ENCODE results near the gene PIK3CA.

The PIK3CA gene

DNA sequence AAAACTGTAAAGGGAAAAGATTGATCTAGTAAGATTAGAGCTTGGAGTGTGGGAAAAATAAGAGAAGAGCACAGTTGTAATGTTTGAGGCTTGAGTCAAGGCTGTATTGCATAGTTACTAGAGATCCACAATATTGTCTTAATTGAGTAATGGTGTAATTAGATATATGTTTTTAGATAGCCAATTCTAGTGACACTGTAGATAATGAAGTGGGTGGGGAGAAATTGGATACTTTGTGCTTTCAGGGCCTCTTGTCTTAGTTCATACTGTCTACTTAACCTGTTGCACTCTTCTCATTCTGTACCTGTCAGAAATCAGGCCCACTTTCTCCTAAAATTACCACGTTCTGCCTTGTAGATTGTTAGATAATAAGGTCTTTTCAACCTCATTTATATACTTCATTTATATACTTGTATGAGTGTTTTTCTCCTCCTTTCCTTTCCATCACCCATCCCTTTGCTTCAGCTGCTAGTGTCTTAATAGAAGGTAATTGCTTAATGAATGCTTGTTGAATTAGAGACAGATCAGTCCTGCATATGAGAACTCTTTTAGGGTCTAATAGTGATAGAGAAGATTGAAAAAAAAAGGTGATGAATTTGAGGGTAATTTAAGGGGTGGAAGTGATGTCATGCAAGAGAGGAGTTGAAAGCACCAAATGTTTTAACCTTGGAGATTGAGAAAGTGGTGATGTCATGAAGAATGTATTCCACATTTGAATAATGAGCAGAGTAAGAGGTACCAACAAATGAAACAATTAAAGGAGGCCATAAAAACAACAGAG, 32.0 kb downstream of the PIK3CA start:
- Histone ChIP-seq H3K9me3 (ENCODE audit: control insufficient read depth in 1 of 2, low read length in 2 of 2) (no peaks in the 10 kb centered on the region), H3K27ac (ENCODE audit: low read length) (peak overlapping the region; percentile 22), H3K36me3 (ENCODE audit: control insufficient read depth in 1 of 2, insufficient read depth in 2 of 2, low read length in 2 of 2) (no peaks in the 10 kb centered on the region), H3K27me3 (ENCODE audit: low read depth, low read length) (no peaks in the 10 kb centered on the region), H3K4me3 (ENCODE audit: low read depth in 1 of 2, low read length in 2 of 2) (no peak overlapping the region), H3K4me1 (ENCODE audit: control insufficient read depth in 1 of 2, insufficient read depth in 2 of 2, low read length in 2 of 2) (peaks cover 15 to 22% of the 10 kb centered on the region in 2 donors)

- Histone ChIP-seq H3K4me3 (ENCODE audit: low read depth in 1 of 2, low read length in 2 of 2) (no peak overlapping the region), H3K36me3 (ENCODE audit: control insufficient read depth in 1 of 2, insufficient read depth in 2 of 2, low read length in 2 of 2) (no peaks in the 10 kb centered on the region), H3K4me1 (ENCODE audit: control insufficient read depth in 1 of 2, insufficient read depth in 2 of 2, low read length in 2 of 2) (peaks cover 15 to 22% of the 10 kb centered on the region in 2 donors), H3K9me3 (ENCODE audit: control insufficient read depth in 1 of 2, low read length in 2 of 2) (no peaks in the 10 kb centered on the region), H3K27me3 (ENCODE audit: low read depth, low read length) (no peaks in the 10 kb centered on the region), H3K27ac (ENCODE audit: low read length) (peak overlapping the region; percentile 22)
Measured at GRCh38 chr3:179181021-179181472, 32.9 kb downstream of the PIK3CA start.

DNA sequence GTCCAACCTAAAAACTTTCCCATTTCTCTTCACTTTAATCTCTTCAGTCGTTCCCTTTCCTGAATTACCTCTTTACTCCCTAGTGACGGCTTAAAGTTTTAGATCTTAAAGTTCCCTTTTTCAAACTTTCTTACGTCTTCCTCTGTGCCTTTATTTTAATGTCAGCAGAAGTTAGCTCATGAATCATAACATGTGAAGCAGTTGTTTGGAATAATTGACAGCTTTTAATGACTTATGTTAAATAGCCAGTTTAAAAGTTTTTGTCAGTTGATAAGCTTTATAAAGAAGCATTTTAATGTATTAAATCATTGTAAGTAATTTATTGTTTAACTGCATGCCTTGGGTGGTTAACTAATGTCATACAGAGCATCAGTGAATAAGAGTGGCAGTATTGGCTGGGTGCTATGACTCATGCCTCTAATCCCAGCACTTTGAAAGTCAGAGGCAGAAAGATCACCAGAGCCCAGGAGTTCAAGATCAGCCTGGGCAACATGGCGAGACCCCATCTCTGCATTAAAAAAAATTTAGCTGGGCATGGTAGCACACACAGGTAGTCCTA, 33.9 kb downstream of the PIK3CA start:
- H3K27me3 ChIP-seq (ENCODE audit: low read depth, low read length) = no peaks in the 10 kb centered on the region
- no peaks in the 10 kb centered on the region for H3K36me3 ChIP-seq (ENCODE audit: control insufficient read depth in 1 of 2, insufficient read depth in 2 of 2, low read length in 2 of 2)
- H3K4me3 ChIP-seq (ENCODE audit: low read depth in 1 of 2, low read length in 2 of 2) = no peak overlapping the region
- H3K27ac ChIP-seq (ENCODE audit: low read length) = no peak overlapping the region
- H3K9me3 ChIP-seq (ENCODE audit: control insufficient read depth in 1 of 2, low read length in 2 of 2) = no peaks in the 10 kb centered on the region
- H3K4me1 ChIP-seq (ENCODE audit: control insufficient read depth in 1 of 2, insufficient read depth in 2 of 2, low read length in 2 of 2) = peaks cover 15 to 22% of the 10 kb centered on the region in 2 donors

- Histone ChIP-seq H3K9me3 (ENCODE audit: control insufficient read depth in 1 of 2, low read length in 2 of 2) (no peaks in the 10 kb centered on the region), H3K36me3 (ENCODE audit: control insufficient read depth in 1 of 2, insufficient read depth in 2 of 2, low read length in 2 of 2) (no peaks in the 10 kb centered on the region), H3K4me3 (ENCODE audit: low read depth in 1 of 2, low read length in 2 of 2) (no peak overlapping the region), H3K27me3 (ENCODE audit: low read depth, low read length) (no peaks in the 10 kb centered on the region), H3K4me1 (ENCODE audit: control insufficient read depth in 1 of 2, insufficient read depth in 2 of 2, low read length in 2 of 2) (peaks cover 15 to 22% of the 10 kb centered on the region in 2 donors), H3K27ac (ENCODE audit: low read length) (no peak overlapping the region)
Measured at GRCh38 chr3:179182902-179183301, 34.7 kb downstream of the PIK3CA start.

- H3K4me3 ChIP-seq (ENCODE audit: low read depth in 1 of 2, low read length in 2 of 2) = no peak overlapping the region
- H3K27me3 ChIP-seq (ENCODE audit: low read depth, low read length) = no peaks in the 10 kb centered on the region
- H3K36me3 ChIP-seq (ENCODE audit: control insufficient read depth in 1 of 2, insufficient read depth in 2 of 2, low read length in 2 of 2) = no peaks in the 10 kb centered on the region
- H3K27ac ChIP-seq (ENCODE audit: low read length) = no peak overlapping the region
- peaks cover 11 to 20% of the 10 kb centered on the region in 2 donors for H3K4me1 ChIP-seq (ENCODE audit: control insufficient read depth in 1 of 2, insufficient read depth in 2 of 2, low read length in 2 of 2)
- H3K9me3 ChIP-seq (ENCODE audit: control insufficient read depth in 1 of 2, low read length in 2 of 2) = no peaks in the 10 kb centered on the region
Measured at GRCh38 chr3:179184826-179185225, 36.7 kb downstream of the PIK3CA start.

DNA sequence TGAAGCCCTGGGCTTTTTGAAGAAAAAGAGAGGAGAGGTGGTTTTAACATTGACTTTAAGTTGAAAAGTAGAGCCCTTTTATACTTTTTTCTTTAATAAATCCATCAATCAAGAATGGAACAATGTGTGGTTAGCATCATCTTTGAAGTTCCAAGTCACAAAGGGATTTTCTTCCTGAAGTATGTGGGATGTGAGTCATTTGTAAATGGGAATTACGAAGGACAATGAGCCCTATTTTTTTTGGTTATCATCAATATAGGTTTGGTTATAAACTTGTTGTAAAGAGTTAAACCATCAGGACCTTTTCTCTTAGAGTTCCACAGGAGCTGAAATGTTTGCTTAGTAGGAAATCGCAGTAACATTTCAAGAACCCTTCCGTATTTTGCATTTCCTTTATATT, 38.3 kb downstream of the PIK3CA start:
- Histone ChIP-seq H3K27ac (ENCODE audit: low read length) (no peak overlapping the region), H3K4me3 (ENCODE audit: low read depth in 1 of 2, low read length in 2 of 2) (no peak overlapping the region), H3K27me3 (ENCODE audit: low read depth, low read length) (no peaks in the 10 kb centered on the region), H3K9me3 (ENCODE audit: control insufficient read depth in 1 of 2, low read length in 2 of 2) (no peaks in the 10 kb centered on the region), H3K36me3 (ENCODE audit: control insufficient read depth in 1 of 2, insufficient read depth in 2 of 2, low read length in 2 of 2) (no peaks in the 10 kb centered on the region), H3K4me1 (ENCODE audit: control insufficient read depth in 1 of 2, insufficient read depth in 2 of 2, low read length in 2 of 2) (peaks cover 7 to 27% of the 10 kb centered on the region in 2 donors)

GRCh38 chr3:179189759-179190158, 41.6 kb downstream of the PIK3CA start:
- no peaks in the 10 kb centered on the region for H3K36me3 ChIP-seq (ENCODE audit: control insufficient read depth in 1 of 2, insufficient read depth in 2 of 2, low read length in 2 of 2)
- H3K27me3 ChIP-seq (ENCODE audit: low read depth, low read length) = no peaks in the 10 kb centered on the region
- H3K27ac ChIP-seq (ENCODE audit: low read length) = peak overlapping the region; percentile 40
- no peaks in the 10 kb centered on the region for H3K9me3 ChIP-seq (ENCODE audit: control insufficient read depth in 1 of 2, low read length in 2 of 2)
- H3K4me3 ChIP-seq (ENCODE audit: low read depth in 1 of 2, low read length in 2 of 2) = no peak overlapping the region
- peaks cover under 1 to 17% of the 10 kb centered on the region in 2 donors for H3K4me1 ChIP-seq (ENCODE audit: control insufficient read depth in 1 of 2, insufficient read depth in 2 of 2, low read length in 2 of 2)

- Histone ChIP-seq H3K27me3 (ENCODE audit: low read depth, low read length) (no peaks in the 10 kb centered on the region), H3K4me3 (ENCODE audit: low read depth in 1 of 2, low read length in 2 of 2) (no peak overlapping the region), H3K9me3 (ENCODE audit: control insufficient read depth in 1 of 2, low read length in 2 of 2) (no peaks in the 10 kb centered on the region), H3K27ac (ENCODE audit: low read length) (no peak overlapping the region), H3K4me1 (ENCODE audit: control insufficient read depth in 1 of 2, insufficient read depth in 2 of 2, low read length in 2 of 2) (peaks cover 9 to 22% of the 10 kb centered on the region in 2 donors), H3K36me3 (ENCODE audit: control insufficient read depth in 1 of 2, insufficient read depth in 2 of 2, low read length in 2 of 2) (no peaks in the 10 kb centered on the region)
Measured at GRCh38 chr3:179190581-179190980, 42.4 kb downstream of the PIK3CA start.

DNA sequence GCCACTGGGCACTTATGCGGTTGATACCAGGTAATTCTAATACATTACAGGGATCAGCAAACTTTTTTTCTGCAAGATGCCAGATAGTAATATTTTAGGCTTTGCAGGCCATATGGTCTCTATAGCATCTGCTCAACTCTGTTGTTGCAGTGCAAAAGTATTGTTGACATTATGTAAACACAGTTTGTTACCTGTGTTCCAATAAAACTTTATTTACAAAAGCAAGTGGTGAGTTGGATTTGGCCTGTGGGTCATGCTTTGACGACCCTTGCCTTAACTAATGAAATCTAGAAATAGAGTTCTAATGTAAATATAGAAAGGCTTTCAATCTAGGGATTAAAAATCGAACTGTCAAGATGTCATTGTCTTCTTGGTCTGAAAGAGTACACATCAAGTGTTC, 44.4 kb downstream of the PIK3CA start:
- no peaks in the 10 kb centered on the region for H3K36me3 ChIP-seq (ENCODE audit: control insufficient read depth in 1 of 2, insufficient read depth in 2 of 2, low read length in 2 of 2)
- H3K4me3 ChIP-seq (ENCODE audit: low read depth in 1 of 2, low read length in 2 of 2) = no peak overlapping the region
- no peak overlapping the region for H3K27ac ChIP-seq (ENCODE audit: low read length)
- H3K27me3 ChIP-seq (ENCODE audit: low read depth, low read length) = no peaks in the 10 kb centered on the region
- H3K4me1 ChIP-seq (ENCODE audit: control insufficient read depth in 1 of 2, insufficient read depth in 2 of 2, low read length in 2 of 2) = peaks cover 16 to 26% of the 10 kb centered on the region in 2 donors
- H3K9me3 ChIP-seq (ENCODE audit: control insufficient read depth in 1 of 2, low read length in 2 of 2) = no peaks in the 10 kb centered on the region

DNA sequence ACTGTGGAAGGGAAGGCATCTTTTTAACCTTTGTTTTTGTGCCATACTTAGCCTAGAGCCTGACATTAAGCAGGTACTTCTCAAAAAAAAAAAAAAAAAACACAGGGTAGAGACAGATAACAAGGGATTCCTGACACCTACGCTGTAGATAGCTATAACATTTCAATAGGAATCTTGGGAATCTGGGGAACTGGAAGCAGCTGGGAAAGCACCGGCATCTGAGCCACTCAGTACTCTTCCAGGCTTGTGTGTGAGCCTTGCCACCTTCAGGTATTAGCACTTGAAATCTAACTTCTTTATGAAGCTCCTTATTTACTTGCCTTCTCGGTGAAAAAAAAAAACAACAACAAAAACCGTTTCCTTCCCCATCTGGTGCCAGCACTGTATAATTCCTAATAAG, 46.8 kb downstream of the PIK3CA start:
- Histone ChIP-seq H3K27ac (ENCODE audit: low read length) (no peak overlapping the region), H3K9me3 (ENCODE audit: control insufficient read depth in 1 of 2, low read length in 2 of 2) (no peaks in the 10 kb centered on the region), H3K4me1 (ENCODE audit: control insufficient read depth in 1 of 2, insufficient read depth in 2 of 2, low read length in 2 of 2) (peaks cover 16 to 24% of the 10 kb centered on the region in 2 donors), H3K27me3 (ENCODE audit: low read depth, low read length) (no peaks in the 10 kb centered on the region), H3K4me3 (ENCODE audit: low read depth in 1 of 2, low read length in 2 of 2) (no peak overlapping the region), H3K36me3 (ENCODE audit: control insufficient read depth in 1 of 2, insufficient read depth in 2 of 2, low read length in 2 of 2) (no peaks in the 10 kb centered on the region)

- Histone ChIP-seq H3K4me1 (ENCODE audit: control insufficient read depth in 1 of 2, insufficient read depth in 2 of 2, low read length in 2 of 2) (peaks cover 14 to 16% of the 10 kb centered on the region in 2 donors), H3K36me3 (ENCODE audit: control insufficient read depth in 1 of 2, insufficient read depth in 2 of 2, low read length in 2 of 2) (no peaks in the 10 kb centered on the region), H3K27ac (ENCODE audit: low read length) (peak overlapping the region; percentile 26), H3K4me3 (ENCODE audit: low read depth in 1 of 2, low read length in 2 of 2) (no peak overlapping the region), H3K27me3 (ENCODE audit: low read depth, low read length) (no peaks in the 10 kb centered on the region), H3K9me3 (ENCODE audit: control insufficient read depth in 1 of 2, low read length in 2 of 2) (no peaks in the 10 kb centered on the region)
Measured at GRCh38 chr3:179196098-179196497, 47.9 kb downstream of the PIK3CA start.

Measured in muscle layer of duodenum (tissue), 2 donors.